Adrenal gland (tissue), 5 donors: ENCODE data around the gene C11orf86.

Source experiments
- POLR2A ChIP-seq, 2 donors: fragments of 450-650 bp; IDR thresholded peaks; one replicate each; pipeline ENCODE4 v1.6.1; 2017; ENCODE audit warnings: antibody characterized with exemption in 2 of 2, mild to moderate bottlenecking in 2 of 2, moderate library complexity in 1 of 2
- TF ChIP-seq, protein P1 (sequence below), 6 experiments: fragments of 450-650 bp in 4 of 6; fragments of 200-600 bp in 2 of 6; sonication (generic) in 1 of 6; IDR thresholded peaks; 1 replicate in 5 of 6; 2 replicates in 1 of 6; pipeline versions ENCODE4 v1.5.1 to v1.8.0; 2016 to 2021; ENCODE audit warnings: antibody characterized with exemption in 6 of 6, mild to moderate bottlenecking in 2 of 6, moderate library complexity in 1 of 6
- donor health status: DM: no; HTN: no; CAD: no.

DNA sequence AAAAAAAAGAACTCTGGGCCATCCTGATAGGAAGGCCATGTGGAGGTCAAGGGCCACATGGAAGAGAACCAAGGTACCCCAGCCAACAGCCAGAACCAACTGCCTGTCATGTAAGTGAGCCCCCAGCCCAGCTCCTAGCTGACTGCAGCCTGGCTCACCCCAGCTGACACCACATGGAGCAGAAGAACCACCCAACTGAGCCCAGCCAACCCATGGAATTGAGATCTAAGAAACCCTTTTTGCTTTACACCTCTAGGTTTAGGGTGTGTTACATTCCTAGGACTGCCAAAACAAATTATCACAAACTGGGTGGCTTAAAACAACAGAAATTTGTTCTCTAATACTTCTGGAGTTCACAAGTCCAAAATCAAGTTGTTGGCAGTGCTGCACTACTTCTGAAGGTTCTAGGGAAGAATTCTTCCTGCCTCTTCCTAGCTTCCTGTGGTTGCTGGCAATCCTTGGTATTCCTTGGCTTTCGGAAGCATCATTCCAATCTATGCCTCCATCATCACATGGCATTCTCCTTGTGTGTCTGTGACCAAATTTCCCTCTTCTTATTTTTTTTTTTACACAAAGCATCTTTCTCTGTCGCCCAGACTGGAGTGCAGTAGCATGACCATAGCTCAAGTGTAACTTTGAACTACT is 4.4 kb downstream of the C11orf86 start:
- TF ChIP-seq, protein P1, sequence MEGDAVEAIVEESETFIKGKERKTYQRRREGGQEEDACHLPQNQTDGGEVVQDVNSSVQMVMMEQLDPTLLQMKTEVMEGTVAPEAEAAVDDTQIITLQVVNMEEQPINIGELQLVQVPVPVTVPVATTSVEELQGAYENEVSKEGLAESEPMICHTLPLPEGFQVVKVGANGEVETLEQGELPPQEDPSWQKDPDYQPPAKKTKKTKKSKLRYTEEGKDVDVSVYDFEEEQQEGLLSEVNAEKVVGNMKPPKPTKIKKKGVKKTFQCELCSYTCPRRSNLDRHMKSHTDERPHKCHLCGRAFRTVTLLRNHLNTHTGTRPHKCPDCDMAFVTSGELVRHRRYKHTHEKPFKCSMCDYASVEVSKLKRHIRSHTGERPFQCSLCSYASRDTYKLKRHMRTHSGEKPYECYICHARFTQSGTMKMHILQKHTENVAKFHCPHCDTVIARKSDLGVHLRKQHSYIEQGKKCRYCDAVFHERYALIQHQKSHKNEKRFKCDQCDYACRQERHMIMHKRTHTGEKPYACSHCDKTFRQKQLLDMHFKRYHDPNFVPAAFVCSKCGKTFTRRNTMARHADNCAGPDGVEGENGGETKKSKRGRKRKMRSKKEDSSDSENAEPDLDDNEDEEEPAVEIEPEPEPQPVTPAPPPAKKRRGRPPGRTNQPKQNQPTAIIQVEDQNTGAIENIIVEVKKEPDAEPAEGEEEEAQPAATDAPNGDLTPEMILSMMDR (IDR thresholded peaks at IDR 0.05) = no peak
- TF ChIP-seq POLR2A (IDR thresholded peaks at IDR 0.05) = no peak
